SK-N-SH (cell line): ENCODE measurements around the gene NOP16. TPM values are rescaled to one million over a fixed set of nuclear protein-coding genes. Genes with fewer than 3 reads are reported as not detected.

Experiments used
- CTCF ChIA-PET: fragments of 300-600, 350-600 bp; formaldehyde crosslinking; extraction: SDS; loops from one replicate; lab custom pipeline; 2021; lab: Yijun Ruan, JAX
- POLR2A ChIA-PET: fragments of 350-600 bp; sonication (Branson Sonifier 250); formaldehyde crosslinking; extraction: SDS; loops from one replicate; lab custom pipeline; 2020; ENCODE audit warnings: antibody characterized with exemption, inconsistent platforms; lab: Yijun Ruan, JAX
- DNase-seq: peaks from one replicate; pipeline ENCODE4 v3.0.0; 2012
- H2AFZ ChIP-seq: fragments of 200-600 bp; sonication (generic); 2 replicates; pipeline ENCODE4 v1.8.1; 2016; ENCODE audit warnings: antibody characterized with exemption, mild to moderate bottlenecking, low read depth
- H3F3A ChIP-seq: fragments of 200-600 bp; sonication (generic); replicated peaks from 2 replicates; pipeline ENCODE3; 2016; ENCODE audit warnings: antibody characterized with exemption, mild to moderate bottlenecking; ENCODE audit not compliant: insufficient read depth
- H3K27ac ChIP-seq, 2 experiments: fragments of 200-500 bp in 1 of 2; fragments of 200-600 bp in 1 of 2; sonication (Bioruptor generic) in 1 of 2; sonication (generic), shearing (Covaris generic) in 1 of 2; 2 replicates each; pipeline versions ENCODE4 v1.5.1 to v1.6.1; 2014 to 2016; ENCODE audit warnings: low read depth in 2 of 2, inconsistent platforms in 1 of 2, low read length in 1 of 2, mild to moderate bottlenecking in 1 of 2, mixed read lengths in 1 of 2
- H3K27me3 ChIP-seq: fragments of 200-600 bp; sonication (generic), shearing (Covaris generic); 2 replicates; pipeline ENCODE4 v1.6.1; 2016; ENCODE audit warnings: mixed run types; ENCODE audit not compliant: insufficient read depth
- H3K36me3 ChIP-seq, 2 experiments: fragments of 200-500 bp in 1 of 2; fragments of 200-600 bp in 1 of 2; sonication (Bioruptor generic) in 1 of 2; sonication (generic) in 1 of 2; replicated peaks in 1 of 2; 2 replicates each; pipeline versions ENCODE3 to v1.5.1; 2014 to 2016; ENCODE audit warnings: low read length in 1 of 2, mild to moderate bottlenecking in 1 of 2; ENCODE audit not compliant: insufficient read depth in 2 of 2, control insufficient read depth in 1 of 2
- H3K4me1 ChIP-seq, 2 experiments: fragments of 200-500 bp in 1 of 2; fragments of 200-600 bp in 1 of 2; sonication (Bioruptor generic) in 1 of 2; sonication (generic), shearing (Covaris generic) in 1 of 2; 2 replicates each; pipeline versions ENCODE4 v1.5.1 to v1.6.1; 2014 to 2016; ENCODE audit warnings: low read depth in 1 of 2, low read length in 1 of 2, mixed run types in 1 of 2; ENCODE audit not compliant: insufficient read depth in 2 of 2, control insufficient read depth in 1 of 2
- H3K4me2 ChIP-seq: fragments of 200-600 bp; sonication (generic), shearing (Covaris generic); 2 replicates; pipeline ENCODE4 v1.6.1; 2017; ENCODE audit warnings: mixed run types
- H3K4me3 ChIP-seq, 2 experiments: fragments of 200-500 bp in 1 of 2; fragments of 200-600 bp in 1 of 2; sonication (Bioruptor generic) in 1 of 2; sonication (generic), shearing (Covaris generic) in 1 of 2; 2 replicates each; pipeline versions ENCODE4 v1.5.1 to v1.8.1; 2014 to 2016; ENCODE audit warnings: low read depth in 2 of 2, inconsistent platforms in 1 of 2, low read length in 1 of 2, mild to moderate bottlenecking in 1 of 2, mixed read lengths in 1 of 2, moderate library complexity in 1 of 2
- H3K79me2 ChIP-seq: fragments of 200-600 bp; sonication (generic); 2 replicates; pipeline ENCODE4 v1.8.1; 2017; ENCODE audit warnings: mild to moderate bottlenecking; ENCODE audit not compliant: insufficient read depth
- H3K9ac ChIP-seq: fragments of 200-600 bp; sonication (generic); 2 replicates; pipeline ENCODE4 v1.6.1; 2017; ENCODE audit warnings: mixed run types
- H3K9me2 ChIP-seq: fragments of 200-600 bp; sonication (generic); 2 replicates; pipeline ENCODE4 v1.6.1; 2017; ENCODE audit warnings: mixed run types
- H3K9me3 ChIP-seq: fragments of 200-600 bp; sonication (generic); 2 replicates; pipeline ENCODE4 v1.6.1; 2017; ENCODE audit warnings: mixed run types, mild to moderate bottlenecking, moderate library complexity
- H4K20me1 ChIP-seq: fragments of 200-600 bp; sonication (generic); 2 replicates; pipeline ENCODE4 v1.6.1; 2017; ENCODE audit warnings: mild to moderate bottlenecking, mixed run types; ENCODE audit not compliant: insufficient read depth
- ELF1 ChIP-seq: IDR thresholded peaks from 2 replicates; pipeline ENCODE4 v1.4.0; 2012
- FOSL2 ChIP-seq: IDR thresholded peaks from 2 replicates; pipeline ENCODE4 v1.4.0; 2012; ENCODE audit warnings: low read depth, mild to moderate bottlenecking, moderate library complexity, borderline replicate concordance
- MEF2A ChIP-seq: IDR thresholded peaks from 2 replicates; pipeline ENCODE4 v1.4.0; 2012; ENCODE audit warnings: low read depth, borderline replicate concordance
- NFIC ChIP-seq: IDR thresholded peaks from 2 replicates; pipeline ENCODE4 v1.4.0; 2012; ENCODE audit warnings: borderline replicate concordance
- PBX3 ChIP-seq: IDR thresholded peaks from 2 replicates; pipeline ENCODE4; 2012
- POLR2AphosphoS5 ChIP-seq: IDR thresholded peaks from 2 replicates; pipeline ENCODE4 v1.6.1; 2012; ENCODE audit warnings: low read depth, low read length
- REST ChIP-seq: IDR thresholded peaks from 2 replicates; pipeline ENCODE4 v1.6.1; 2012; ENCODE audit warnings: mild to moderate bottlenecking, low read depth, low read length, moderate library complexity
- TAF1 ChIP-seq: IDR thresholded peaks from 2 replicates; pipeline ENCODE4 v1.6.1; 2012; ENCODE audit warnings: low read depth, mild to moderate bottlenecking, low read length, moderate library complexity, borderline replicate concordance
- TEAD4 ChIP-seq: IDR thresholded peaks from 2 replicates; pipeline ENCODE4 v1.4.0; 2012; ENCODE audit warnings: mild to moderate bottlenecking, borderline replicate concordance; ENCODE audit not compliant: insufficient read depth
- USF1 ChIP-seq: IDR thresholded peaks from 2 replicates; pipeline ENCODE4 v1.4.0; 2012; ENCODE audit warnings: low read depth, borderline replicate concordance
- YY1 ChIP-seq: IDR thresholded peaks from 2 replicates; pipeline ENCODE4 v1.4.0; 2012; ENCODE audit warnings: low read depth, mild to moderate bottlenecking
- WGBS: methylation state at CpG from one replicate; pipeline ENCODE4 v1.1.6; 2017; ENCODE audit warnings: low lambda C conversion rate; 5-methylcytosine and 5-hydroxymethylcytosine counted together
- polyA plus RNA-seq, 3 experiments: library from polyadenylated mRNA; depleted of rRNA; stranded (reverse); fragments of >200 nt; gene quantifications; 2 replicates each; pipeline ENCODE4 v1.2.3, GENCODE V29; 2012

Gene NOP16
- polyA plus RNA-seq, 1 of the 3 experiments (the other 2 are of a cell fraction), result 158 TPM

- CTCF ChIA-PET, result no interaction called here
- POLR2A ChIA-PET, result no interaction called here
- no peak for DNase-seq
- Histone ChIP-seq H2AFZ (no peak overlapping the region), H3K4me1 (no peaks in the 10 kb centered on the region), H3K27me3 (no peaks in the 10 kb centered on the region), H3K9me2 (no peaks in the 10 kb centered on the region), H3K9me3 (no peaks in the 10 kb centered on the region), H3K4me2 (no peak overlapping the region), H4K20me1 (no peaks in the 10 kb centered on the region), H3F3A (peaks cover 11% of the 10 kb centered on the region), H3K9ac (no peak overlapping the region), H3K36me3 (peaks cover 19 to 31% of the 10 kb centered on the region in 2 experiments), H3K27ac (no peak overlapping the region), H3K4me3 (no peak overlapping the region), H3K79me2 (no peaks in the 10 kb centered on the region)
- WGBS, result 90% methylated on average over 1 of the region's 1 CpG
- no peak for TF ChIP-seq ELF1
Measured at GRCh38 chr5:176342158-176342483, 46.3 kb downstream of the NOP16 start.

- Histone ChIP-seq H2AFZ (no peak overlapping the region), H3K36me3 (peaks cover 20 to 32% of the 10 kb centered on the region in 2 experiments), H4K20me1 (no peaks in the 10 kb centered on the region), H3K4me1 (no peaks in the 10 kb centered on the region), H3K79me2 (no peaks in the 10 kb centered on the region), H3K9ac (no peak overlapping the region), H3K27ac (no peak overlapping the region), H3F3A (peaks cover 8% of the 10 kb centered on the region), H3K4me2 (no peak overlapping the region), H3K27me3 (no peaks in the 10 kb centered on the region), H3K9me2 (no peaks in the 10 kb centered on the region), H3K9me3 (no peaks in the 10 kb centered on the region), H3K4me3 (no peak overlapping the region)
- TF ChIP-seq FOSL2 (no peak), TEAD4 (no peak), YY1 (no peak)
- ChIA-PET POLR2A (no interaction called here), CTCF (no interaction called here)
- WGBS, result 74% methylated on average over 2 of the region's 2 CpGs
- DNase-seq, result no peak
Measured at GRCh38 chr5:176341325-176342157, 46.9 kb downstream of the NOP16 start.

- Histone ChIP-seq H3K79me2 (no peaks in the 10 kb centered on the region), H3K27ac (no peak overlapping the region), H3K27me3 (no peaks in the 10 kb centered on the region), H2AFZ (no peak overlapping the region), H3K9me3 (no peaks in the 10 kb centered on the region), H3K4me1 (no peaks in the 10 kb centered on the region), H4K20me1 (no peaks in the 10 kb centered on the region), H3K36me3 (peaks cover 12 to 15% of the 10 kb centered on the region in 2 experiments), H3F3A (peaks cover 4% of the 10 kb centered on the region), H3K4me2 (no peak overlapping the region), H3K9ac (no peak overlapping the region), H3K9me2 (no peaks in the 10 kb centered on the region), H3K4me3 (no peak overlapping the region)
- TF ChIP-seq ELF1, result no peak
- TF ChIP-seq TAF1, result no peak
- TF ChIP-seq USF1, result no peak
- no peak for TF ChIP-seq NFIC
- TF ChIP-seq MEF2A, result no peak
- no peak for TF ChIP-seq REST
- TF ChIP-seq PBX3, result no peak
- no peak for TF ChIP-seq POLR2AphosphoS5
- no peak for TF ChIP-seq YY1
- POLR2A ChIA-PET, result interaction anchor here (1.4 kb wide), 1 partner anchor 22 kb away, joined by 3 read pairs; the partner anchor contains the start of gene KIAA1191
- no peak for DNase-seq
- WGBS, result 95% methylated on average over 5 of the region's 5 CpGs
- CTCF ChIA-PET, result no interaction called here
Measured at GRCh38 chr5:176339304-176339703, 49.1 kb downstream of the NOP16 start.
